Measurements from ENCODE around the gene SRC. TPM values are rescaled to one million over a fixed set of nuclear protein-coding genes. Genes with fewer than 3 reads are reported as not detected.

The SRC gene
- total RNA-seq, 1 experiment from 2014 or later: 197 TPM

GRCh38 chr20:37392441-37393195, 46.7 kb downstream of the SRC start:
- intact Hi-C loops (cut with micrococcal nuclease; ENCODE audit: unreplicated experiment): no loop called here
- H3K27me3 ChIP-seq (replicated peaks; ENCODE audit: control insufficient read depth, insufficient read depth, low read length): no peaks in the 10 kb centered on the region
- ChIA-PET CTCF (no interaction called here), POLR2A (no interaction called here)
- H3K4me3 Mint-ChIP-seq (ENCODE audit: unreplicated experiment): no peak overlapping the region
- H3K36me3 ChIP-seq (ENCODE audit: control insufficient read depth, insufficient read depth, low read length): peaks cover 7% of the 10 kb centered on the region
- TF ChIP-seq, protein P1, sequence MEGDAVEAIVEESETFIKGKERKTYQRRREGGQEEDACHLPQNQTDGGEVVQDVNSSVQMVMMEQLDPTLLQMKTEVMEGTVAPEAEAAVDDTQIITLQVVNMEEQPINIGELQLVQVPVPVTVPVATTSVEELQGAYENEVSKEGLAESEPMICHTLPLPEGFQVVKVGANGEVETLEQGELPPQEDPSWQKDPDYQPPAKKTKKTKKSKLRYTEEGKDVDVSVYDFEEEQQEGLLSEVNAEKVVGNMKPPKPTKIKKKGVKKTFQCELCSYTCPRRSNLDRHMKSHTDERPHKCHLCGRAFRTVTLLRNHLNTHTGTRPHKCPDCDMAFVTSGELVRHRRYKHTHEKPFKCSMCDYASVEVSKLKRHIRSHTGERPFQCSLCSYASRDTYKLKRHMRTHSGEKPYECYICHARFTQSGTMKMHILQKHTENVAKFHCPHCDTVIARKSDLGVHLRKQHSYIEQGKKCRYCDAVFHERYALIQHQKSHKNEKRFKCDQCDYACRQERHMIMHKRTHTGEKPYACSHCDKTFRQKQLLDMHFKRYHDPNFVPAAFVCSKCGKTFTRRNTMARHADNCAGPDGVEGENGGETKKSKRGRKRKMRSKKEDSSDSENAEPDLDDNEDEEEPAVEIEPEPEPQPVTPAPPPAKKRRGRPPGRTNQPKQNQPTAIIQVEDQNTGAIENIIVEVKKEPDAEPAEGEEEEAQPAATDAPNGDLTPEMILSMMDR (IDR thresholded peaks at IDR 0.05; ENCODE audit: insufficient read depth in 1 of 2, low read depth in 1 of 2, low read length in 1 of 2, severe bottlenecking in 1 of 2, unreplicated experiment in 1 of 2): peak; percentile 32 to 46
- BruUV-seq (replicated peaks): no TSS peak
- H3K36me3 Mint-ChIP-seq (ENCODE audit: insufficient read depth, unreplicated experiment): peaks cover 91% of the 10 kb centered on the region
- no peak overlapping the region for H3K4me3 ChIP-seq (ENCODE audit: low read depth, low read length)
- peak overlapping the region; percentile 20 for H3K27ac Mint-ChIP-seq (ENCODE audit: unreplicated experiment)
- no peaks in the 10 kb centered on the region for H3K9me3 Mint-ChIP-seq (ENCODE audit: unreplicated experiment)
- DNase-seq: peak in 1 of 2 experiments; percentile 59
- no peaks in the 10 kb centered on the region for H3K27me3 Mint-ChIP-seq (ENCODE audit: insufficient read depth, unreplicated experiment)
- peaks cover 22% of the 10 kb centered on the region for H3K4me1 ChIP-seq
- peaks cover 10% of the 10 kb centered on the region for H3K4me1 Mint-ChIP-seq (ENCODE audit: low read depth, unreplicated experiment)
- no peaks in the 10 kb centered on the region for H3K9me3 ChIP-seq

- Histone ChIP-seq H3K27me3 (replicated peaks; ENCODE audit: control insufficient read depth, insufficient read depth, low read length) (no peaks in the 10 kb centered on the region), H3K4me3 (ENCODE audit: low read depth, low read length) (no peak overlapping the region), H3K4me1 (peaks cover 22% of the 10 kb centered on the region), H3K36me3 (ENCODE audit: control insufficient read depth, insufficient read depth, low read length) (peaks cover 8% of the 10 kb centered on the region), H3K9me3 (no peaks in the 10 kb centered on the region)
- Mint-ChIP-seq H3K9me3 (ENCODE audit: unreplicated experiment) (no peaks in the 10 kb centered on the region), H3K4me1 (ENCODE audit: low read depth, unreplicated experiment) (peaks cover 10% of the 10 kb centered on the region), H3K27ac (ENCODE audit: unreplicated experiment) (no peak overlapping the region), H3K4me3 (ENCODE audit: unreplicated experiment) (no peak overlapping the region), H3K27me3 (ENCODE audit: insufficient read depth, unreplicated experiment) (no peaks in the 10 kb centered on the region), H3K36me3 (ENCODE audit: insufficient read depth, unreplicated experiment) (peaks cover 91% of the 10 kb centered on the region)
- intact Hi-C loops (cut with micrococcal nuclease; ENCODE audit: unreplicated experiment): no loop called here
- TF ChIP-seq, protein P1 (IDR thresholded peaks at IDR 0.05; ENCODE audit: insufficient read depth in 1 of 2, low read depth in 1 of 2, low read length in 1 of 2, severe bottlenecking in 1 of 2, unreplicated experiment in 1 of 2): no peak
- DNase-seq: peak in 1 of 2 experiments; percentile 41
- BruUV-seq (replicated peaks): no TSS peak
- POLR2A ChIA-PET: no interaction called here
- CTCF ChIA-PET: no interaction called here
These were observed 47.4 kb downstream of the SRC start for GRCh38 chr20:37393196-37393862.

GRCh38 chr20:37393863-37394542, 48.1 kb downstream of the SRC start:
- intact Hi-C loops (cut with micrococcal nuclease; ENCODE audit: unreplicated experiment): no loop called here
- H3K9me3 Mint-ChIP-seq (ENCODE audit: unreplicated experiment): no peaks in the 10 kb centered on the region
- Histone ChIP-seq H3K4me1 (peaks cover 26% of the 10 kb centered on the region), H3K4me3 (ENCODE audit: low read depth, low read length) (no peak overlapping the region), H3K27me3 (replicated peaks; ENCODE audit: control insufficient read depth, insufficient read depth, low read length) (no peaks in the 10 kb centered on the region), H3K9me3 (no peaks in the 10 kb centered on the region), H3K36me3 (ENCODE audit: control insufficient read depth, insufficient read depth, low read length) (peaks cover 11% of the 10 kb centered on the region)
- CTCF ChIA-PET: no interaction called here
- H3K4me3 Mint-ChIP-seq (ENCODE audit: unreplicated experiment): no peak overlapping the region
- TF ChIP-seq, protein P1 (IDR thresholded peaks at IDR 0.05; ENCODE audit: insufficient read depth in 1 of 2, low read depth in 1 of 2, low read length in 1 of 2, severe bottlenecking in 1 of 2, unreplicated experiment in 1 of 2): no peak
- H3K27ac Mint-ChIP-seq (ENCODE audit: unreplicated experiment): peak overlapping the region; percentile 57
- peak in 1 of 2 experiments; percentile 43 for DNase-seq
- H3K27me3 Mint-ChIP-seq (ENCODE audit: insufficient read depth, unreplicated experiment): no peaks in the 10 kb centered on the region
- POLR2A ChIA-PET: no interaction called here
- H3K36me3 Mint-ChIP-seq (ENCODE audit: insufficient read depth, unreplicated experiment): peaks cover 91% of the 10 kb centered on the region
- H3K4me1 Mint-ChIP-seq (ENCODE audit: low read depth, unreplicated experiment): peaks cover 10% of the 10 kb centered on the region
- BruUV-seq (replicated peaks): no TSS peak

Data from Caco-2 (cell line).